Erythroblast (primary cell): Measurements from ENCODE around the gene GALNT11.
"Not testable (repeated sequence)": the region's sequence is repeated elsewhere in the genome, so short reads cannot be mapped to it uniquely, and the experiment has no call there.

ENCODE experiments used
- DNase-seq, 2 experiments: peaks; one replicate each; lab custom pipeline; 2025; lab: John Stamatoyannopoulos, UW
- GATA1 ChIP-seq: IDR thresholded peaks from 2 replicates; pipeline ENCODE4 v1.6.1; 2011; ENCODE audit warnings: low read depth, mild to moderate bottlenecking, control low read depth, low read length, moderate library complexity
- POLR2A ChIP-seq: IDR thresholded peaks from 2 replicates; pipeline ENCODE4 v1.6.1; 2011; ENCODE audit warnings: mild to moderate bottlenecking, low read length

GALNT11 gene

DNA sequence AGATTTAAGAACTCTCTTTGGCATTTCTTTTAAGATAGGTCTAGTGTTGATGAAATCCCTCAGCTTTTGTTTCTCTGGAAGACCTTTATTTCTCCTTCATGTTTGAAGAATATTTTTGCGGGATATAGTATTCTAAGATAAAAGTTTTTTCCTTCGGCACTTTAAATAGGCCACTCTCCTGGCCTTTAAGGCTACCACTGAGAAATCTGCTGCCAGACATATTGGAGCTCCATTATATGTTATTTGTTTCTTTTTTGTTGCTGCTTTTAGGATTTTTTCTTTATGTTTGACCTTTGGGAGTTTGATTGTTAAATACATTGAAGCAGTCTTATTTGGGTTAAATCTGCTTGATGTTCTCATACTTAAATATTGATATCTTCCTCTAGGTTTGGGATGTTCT, 22.6 kb downstream of the GALNT11 start:
- TF ChIP-seq GATA1 = no peak
- no peak for TF ChIP-seq POLR2A
- DNase-seq = no peak

DNA sequence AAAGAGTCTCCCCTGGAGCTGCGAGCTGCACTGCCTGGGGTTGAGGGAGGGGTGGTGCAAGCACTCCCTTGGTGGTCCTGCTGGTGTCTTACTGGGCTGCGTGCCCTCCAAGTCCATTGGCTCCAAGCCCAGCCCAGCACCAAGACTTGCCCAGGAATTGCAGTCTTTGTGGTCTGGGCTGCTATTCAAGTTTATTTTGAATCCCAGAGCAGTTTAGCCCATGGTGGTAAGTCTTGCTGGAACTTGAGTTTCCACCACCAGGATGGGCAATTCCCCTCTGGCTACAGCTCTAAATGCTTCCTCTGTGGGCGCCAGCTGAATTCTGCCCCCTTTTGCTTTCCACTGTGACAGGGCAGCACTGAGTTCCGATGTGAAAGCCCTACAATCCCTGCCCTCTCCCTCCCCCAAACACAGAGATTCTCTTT, 25.1 kb downstream of the GALNT11 start:
- no peak for DNase-seq
- TF ChIP-seq GATA1 (no peak), POLR2A (no peak)

DNA sequence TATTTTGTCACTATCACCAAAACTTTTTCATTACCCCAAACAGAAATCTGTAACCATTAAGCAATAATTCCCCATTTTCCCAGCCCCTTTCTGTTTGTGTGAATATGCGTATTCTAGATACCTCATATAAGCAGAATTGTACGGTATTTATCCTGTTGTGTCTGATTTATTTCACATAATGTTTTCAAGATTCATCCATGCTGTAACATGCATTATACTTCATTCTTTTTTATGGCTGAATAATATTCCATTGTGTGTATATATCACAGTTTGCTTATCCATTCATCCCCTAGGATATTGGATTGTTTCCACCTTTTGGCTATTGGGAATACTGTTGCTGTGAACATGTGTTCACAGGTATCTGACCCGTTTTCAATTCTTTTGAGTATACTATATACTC, 26.5 kb downstream of the GALNT11 start:
- no peak for TF ChIP-seq POLR2A
- TF ChIP-seq GATA1 = no peak
- DNase-seq = no peak

- no peak for DNase-seq
- no peak for TF ChIP-seq GATA1
These were observed 27.3 kb downstream of the GALNT11 start for GRCh38 chr7:152052771-152053170.

DNA sequence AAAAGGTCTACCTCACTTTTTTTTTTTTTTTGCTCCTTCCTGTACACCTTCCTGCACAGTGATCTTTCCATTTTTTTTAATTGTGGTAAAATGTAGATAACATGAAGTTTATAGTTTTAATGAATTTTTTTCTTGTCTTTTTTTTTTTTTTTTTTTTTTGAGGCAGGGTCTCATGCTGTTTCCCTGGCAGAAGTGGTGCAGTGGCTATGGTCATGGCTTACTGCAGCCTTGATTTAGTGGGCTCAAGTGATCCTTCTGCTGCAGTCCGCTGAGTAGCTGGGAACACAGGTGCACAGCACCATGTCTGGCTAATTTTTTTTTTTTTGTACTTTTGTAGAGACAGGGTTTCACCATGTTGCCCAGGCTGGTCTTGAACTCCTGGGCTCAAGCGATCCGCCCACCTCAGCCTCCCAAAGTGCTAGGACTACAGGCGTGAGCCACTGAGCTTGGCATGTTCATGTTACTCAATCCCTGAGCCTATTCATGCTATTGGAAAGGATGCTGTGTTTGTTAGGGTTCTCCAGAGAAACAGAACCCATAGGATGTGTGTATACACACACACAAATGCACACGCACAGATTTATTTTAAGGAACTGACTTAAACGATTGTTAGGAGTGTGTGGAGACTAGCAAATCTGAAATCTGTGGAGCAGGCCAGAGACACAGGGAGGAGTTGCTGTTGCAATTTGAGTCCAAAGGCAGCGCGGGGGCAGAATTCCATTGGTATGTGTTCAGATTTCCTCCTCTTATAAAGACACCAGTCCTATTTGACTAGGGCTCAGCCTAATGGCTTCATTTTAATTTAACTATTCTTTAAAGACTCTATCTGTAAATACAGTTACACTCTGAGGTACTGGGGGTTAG, 29.1 kb downstream of the GALNT11 start:
- TF ChIP-seq GATA1 (no peak), POLR2A (no peak)
- DNase-seq = no peak

- no peak for DNase-seq
- no peak for TF ChIP-seq GATA1
- TF ChIP-seq POLR2A = no peak
These were observed 31.3 kb downstream of the GALNT11 start for GRCh38 chr7:152056621-152057274.

- TF ChIP-seq GATA1 (no peak), POLR2A (no peak)
- DNase-seq = no peak
These were observed 33.8 kb downstream of the GALNT11 start for GRCh38 chr7:152059311-152059710.

GRCh38 chr7:152061086-152061485, 35.6 kb downstream of the GALNT11 start:
- DNase-seq = not testable (repeated sequence)

GRCh38 chr7:152063192-152063591, 37.7 kb downstream of the GALNT11 start:
- not testable (repeated sequence) for DNase-seq

- DNase-seq = not testable (repeated sequence)
These were observed 38.3 kb downstream of the GALNT11 start for GRCh38 chr7:152063821-152064220.

GRCh38 chr7:152065800-152066344, 40.4 kb downstream of the GALNT11 start:
- not testable (repeated sequence) for DNase-seq

GRCh38 chr7:152072421-152072820, 46.9 kb downstream of the GALNT11 start:
- no peak for DNase-seq
- TF ChIP-seq GATA1 (no peak), POLR2A (no peak)

DNA sequence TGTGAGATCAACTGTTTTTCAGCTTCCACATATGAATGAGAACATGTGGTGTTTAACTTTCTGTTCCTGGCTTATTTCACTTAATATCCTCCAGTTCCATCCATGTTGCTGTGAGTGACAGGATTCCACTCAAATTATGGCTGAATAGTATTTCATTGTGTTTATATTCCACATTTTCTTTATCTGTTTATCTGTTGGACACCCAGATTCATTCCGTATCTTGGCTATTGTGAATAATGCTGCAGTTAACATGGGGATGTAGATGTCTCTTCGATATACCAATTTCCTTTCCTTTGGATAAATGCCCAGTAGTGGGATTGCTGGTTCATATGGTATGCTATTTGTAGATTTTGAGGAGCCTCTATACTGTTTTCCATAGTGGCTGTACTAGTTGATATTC, 47.9 kb downstream of the GALNT11 start:
- no peak for DNase-seq
- no peak for TF ChIP-seq GATA1
- no peak for TF ChIP-seq POLR2A

DNA sequence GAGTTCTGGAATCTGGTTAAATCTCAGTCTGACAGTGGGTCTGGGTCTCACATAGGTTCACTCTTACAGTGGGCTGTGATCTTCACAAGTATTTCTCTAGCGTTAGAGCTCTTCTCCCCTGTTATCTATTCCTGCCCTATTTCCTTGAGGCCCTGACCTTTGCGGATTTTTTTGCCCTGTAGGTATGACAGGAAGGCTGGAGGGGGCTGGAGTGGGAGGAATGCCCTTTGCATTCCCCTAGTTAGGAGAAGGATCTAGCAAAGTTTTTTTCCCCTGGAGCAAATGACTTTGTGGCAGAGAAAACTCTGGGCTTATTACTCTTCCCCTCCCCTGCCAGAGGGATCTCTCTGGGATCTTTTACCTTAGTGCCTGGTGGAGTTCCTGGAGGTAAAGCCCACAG, 49.2 kb downstream of the GALNT11 start:
- no peak for DNase-seq
- TF ChIP-seq GATA1 (no peak), POLR2A (no peak)

GRCh38 chr7:152075379-152075778, 49.9 kb downstream of the GALNT11 start:
- not testable (repeated sequence) for DNase-seq
